HepG2 (cell line): ENCODE results near the gene HLA-B. TPM values are rescaled to one million over a fixed set of nuclear protein-coding genes. Genes with fewer than 3 reads are reported as not detected.
A peak's percentile ranks its signal among the peaks of the same experiment; 100 is the strongest.

ENCODE experiments used
- CENPX ChIP-seq: sonication (generic); formaldehyde crosslinking; IDR thresholded peaks from 2 replicates; pipeline ENCODE4 v1.9.0; 2021; ENCODE audit warnings: mild to moderate bottlenecking, missing genetic modification reagents, moderate library complexity
- EZH2 ChIP-seq: conservative IDR thresholded peaks from 2 replicates; pipeline ENCODE4 v1.6.1; 2012; ENCODE audit warnings: mild to moderate bottlenecking, low read depth, low read length, moderate library complexity
- GFI1 ChIP-seq: sonication (generic); formaldehyde crosslinking; IDR thresholded peaks from 2 replicates; pipeline ENCODE4 v1.5.0; 2020; ENCODE audit warnings: missing genetic modification reagents, mild to moderate bottlenecking, borderline replicate concordance
- NFIC ChIP-seq: IDR thresholded peaks from 2 replicates; pipeline ENCODE4 v1.6.1; 2012; ENCODE audit warnings: mild to moderate bottlenecking, low read length, inconsistent platforms
- NPAS2 ChIP-seq: sonication (generic); formaldehyde crosslinking; IDR thresholded peaks from 2 replicates; pipeline ENCODE4 v1.8.0; 2022; ENCODE audit warnings: mild to moderate bottlenecking, missing genetic modification reagents, borderline replicate concordance
- NRL ChIP-seq: sonication (generic); formaldehyde crosslinking; IDR thresholded peaks from 2 replicates; pipeline ENCODE4 v1.5.0; 2020; ENCODE audit warnings: missing genetic modification reagents, mild to moderate bottlenecking, moderate library complexity, borderline replicate concordance
- ZNF143 ChIP-seq: sonication (generic); formaldehyde crosslinking; IDR thresholded peaks from 2 replicates; pipeline ENCODE4 v1.4.0; 2020; ENCODE audit warnings: missing genetic modification reagents
- ZNF468 ChIP-seq: sonication (generic); formaldehyde crosslinking; IDR thresholded peaks from 2 replicates; pipeline ENCODE4 v1.8.0; 2022; ENCODE audit warnings: mild to moderate bottlenecking, moderate library complexity, missing genetic modification reagents
- ZNF556 ChIP-seq: sonication (generic); formaldehyde crosslinking; IDR thresholded peaks from 2 replicates; pipeline ENCODE4 v1.4.0; 2020; ENCODE audit warnings: mild to moderate bottlenecking, missing genetic modification reagents, borderline replicate concordance
- ZNF558 ChIP-seq: sonication (generic); formaldehyde crosslinking; IDR thresholded peaks from 2 replicates; pipeline ENCODE4 v1.9.0; 2022; ENCODE audit warnings: mild to moderate bottlenecking, missing genetic modification reagents, borderline replicate concordance
- ZNF563 ChIP-seq: sonication (generic); formaldehyde crosslinking; IDR thresholded peaks from 2 replicates; pipeline ENCODE4 v1.8.0; 2022; ENCODE audit warnings: mild to moderate bottlenecking, moderate library complexity, missing genetic modification reagents
- ZNF747 ChIP-seq: sonication (generic); formaldehyde crosslinking; IDR thresholded peaks from 2 replicates; pipeline ENCODE4 v1.8.1; 2023; ENCODE audit warnings: missing genetic modification reagents, mild to moderate bottlenecking, borderline replicate concordance
- ZNF75D ChIP-seq: sonication (generic); formaldehyde crosslinking; IDR thresholded peaks from 2 replicates; pipeline ENCODE4 v1.8.1; 2023; ENCODE audit warnings: missing genetic modification reagents, mild to moderate bottlenecking, borderline replicate concordance
- ZNF788 ChIP-seq: sonication (generic); formaldehyde crosslinking; IDR thresholded peaks from 2 replicates; pipeline ENCODE4 v1.5.0; 2020; ENCODE audit warnings: mild to moderate bottlenecking, missing genetic modification reagents, borderline replicate concordance
- polyA plus RNA-seq, 8 experiments: library from polyadenylated mRNA; depleted of rRNA in 3 of 8; stranded (reverse) in 7 of 8; unstranded in 1 of 8; fragments of >200 nt; fragmentation: Illumina TruSeq in 4 of 8; extraction: Trizol in 4 of 8; gene quantifications; 2 replicates each; pipeline versions ENCODE4 v1.2.1 to v1.2.3, GENCODE V29; 2011 to 2016; ENCODE audit warnings: low read depth in 4 of 8, missing spikeins in 1 of 8, mixed read lengths in 1 of 8; ENCODE audit not compliant: insufficient read depth in 1 of 8
- total RNA-seq, 5 experiments: library from RNA; depleted of rRNA; stranded (reverse); fragments of >200 nt; fragmentation: Illumina TruSeq; extraction: Trizol; gene quantifications; 2 replicates each; pipeline ENCODE4 v1.2.3, GENCODE V29; 2016; ENCODE audit warnings: low read depth in 1 of 5
- TF ChIP-seq, protein P1 (sequence below): IDR thresholded peaks from 2 replicates; pipeline ENCODE4 v1.6.1; 2016
- TF ChIP-seq, protein P2 (sequence below): sonication (generic); formaldehyde crosslinking; IDR thresholded peaks from 2 replicates; pipeline ENCODE4 v1.5.0; 2020; ENCODE audit warnings: mild to moderate bottlenecking, missing genetic modification reagents
- TF ChIP-seq, protein P3 (sequence below): sonication (generic); formaldehyde crosslinking; IDR thresholded peaks from 2 replicates; pipeline ENCODE4 v1.5.0; 2020; ENCODE audit warnings: mild to moderate bottlenecking, missing genetic modification reagents
- TF ChIP-seq, protein P4 (sequence below): sonication (generic); formaldehyde crosslinking; IDR thresholded peaks from 2 replicates; pipeline ENCODE4 v1.4.0; 2020; ENCODE audit warnings: missing genetic modification reagents
- TF ChIP-seq, protein P5 (sequence below): sonication (generic); formaldehyde crosslinking; IDR thresholded peaks from 2 replicates; pipeline ENCODE4 v1.4.0; 2020; ENCODE audit warnings: missing genetic modification reagents

Gene HLA-B
- total and polyA plus RNA-seq, 2 of the 13 experiments (the other 11 are each of a cell fraction or from before 2014, with no cell fraction given): 35.3 to 88.9 TPM

DNA sequence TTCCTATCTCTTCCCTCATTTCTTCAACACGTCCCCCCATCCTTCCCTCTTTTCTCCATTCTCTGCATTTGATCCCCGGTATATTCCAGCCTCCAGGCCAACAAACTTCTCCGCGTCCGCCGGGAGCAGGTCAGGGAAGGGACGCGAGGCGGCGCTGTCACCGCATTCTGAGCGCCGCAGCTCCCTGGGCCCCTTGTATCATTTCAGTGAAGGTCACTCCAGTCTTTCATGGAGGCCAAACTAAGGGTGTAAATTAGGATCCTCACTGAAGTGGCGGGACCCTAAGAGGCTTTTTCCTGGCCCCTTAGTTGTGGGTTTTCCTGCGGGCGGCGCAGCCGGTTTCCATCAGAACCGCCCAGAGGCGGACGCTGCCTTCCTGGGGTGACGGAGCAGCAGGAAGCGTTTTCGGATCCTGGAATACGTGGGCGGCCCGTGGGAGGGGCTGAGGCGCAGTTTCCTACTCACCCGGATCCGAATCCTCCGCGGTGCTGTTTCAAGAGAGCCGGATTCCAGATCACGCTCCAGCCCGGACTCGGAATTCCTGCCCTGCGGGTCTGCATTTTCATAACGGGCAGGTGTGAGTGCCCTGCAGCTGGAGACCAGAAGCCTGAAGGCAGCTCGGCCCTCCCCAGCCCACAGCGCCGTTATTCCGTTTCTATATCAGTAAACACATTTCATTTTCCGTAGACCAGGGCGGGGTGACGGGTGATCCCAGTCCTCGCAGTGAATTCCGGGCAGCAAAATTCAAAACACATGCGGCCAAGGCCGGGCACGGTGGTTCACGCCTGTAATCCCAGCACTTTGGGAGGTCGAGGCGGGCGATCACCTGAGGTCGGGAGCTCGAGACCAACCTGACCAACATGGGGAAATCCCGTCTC, 42.8 kb upstream of the HLA-B start (continued):
- TF ChIP-seq, protein P1, sequence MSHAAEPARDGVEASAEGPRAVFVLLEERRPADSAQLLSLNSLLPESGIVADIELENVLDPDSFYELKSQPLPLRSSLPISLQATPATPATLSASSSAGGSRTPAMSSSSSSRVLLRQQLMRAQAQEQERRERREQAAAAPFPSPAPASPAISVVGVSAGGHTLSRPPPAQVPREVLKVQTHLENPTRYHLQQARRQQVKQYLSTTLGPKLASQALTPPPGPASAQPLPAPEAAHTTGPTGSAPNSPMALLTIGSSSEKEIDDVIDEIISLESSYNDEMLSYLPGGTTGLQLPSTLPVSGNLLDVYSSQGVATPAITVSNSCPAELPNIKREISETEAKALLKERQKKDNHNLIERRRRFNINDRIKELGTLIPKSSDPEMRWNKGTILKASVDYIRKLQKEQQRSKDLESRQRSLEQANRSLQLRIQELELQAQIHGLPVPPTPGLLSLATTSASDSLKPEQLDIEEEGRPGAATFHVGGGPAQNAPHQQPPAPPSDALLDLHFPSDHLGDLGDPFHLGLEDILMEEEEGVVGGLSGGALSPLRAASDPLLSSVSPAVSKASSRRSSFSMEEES: no peak; the same call in 1 of the 2 replicates
- TF ChIP-seq ZNF558 (CRISPR knock-in tag) (0 out of 2 replicates have a peak, but pooled peaks have one; percentile 43), ZNF563 (no peak; the same call in 1 of the 2 replicates), CENPX (CRISPR knock-in tag) (no peak), NPAS2 (CRISPR knock-in tag) (no peak), EZH2 (no peak), ZNF788 (CRISPR knock-in tag) (peak; percentile 31; the same call in 1 of the 2 replicates), GFI1 (CRISPR knock-in tag) (peak; percentile 34; the same call in 1 of the 2 replicates), NRL (peak; percentile 86), ZNF75D (CRISPR knock-in tag) (no peak), ZNF747 (CRISPR knock-in tag) (peak; percentile 63; the same call in 1 of the 2 replicates), ZNF143 (no peak), ZNF468 (CRISPR knock-in tag) (no peak), ZNF556 (CRISPR knock-in tag) (no peak), NFIC (no peak)
- TF ChIP-seq, protein P2, sequence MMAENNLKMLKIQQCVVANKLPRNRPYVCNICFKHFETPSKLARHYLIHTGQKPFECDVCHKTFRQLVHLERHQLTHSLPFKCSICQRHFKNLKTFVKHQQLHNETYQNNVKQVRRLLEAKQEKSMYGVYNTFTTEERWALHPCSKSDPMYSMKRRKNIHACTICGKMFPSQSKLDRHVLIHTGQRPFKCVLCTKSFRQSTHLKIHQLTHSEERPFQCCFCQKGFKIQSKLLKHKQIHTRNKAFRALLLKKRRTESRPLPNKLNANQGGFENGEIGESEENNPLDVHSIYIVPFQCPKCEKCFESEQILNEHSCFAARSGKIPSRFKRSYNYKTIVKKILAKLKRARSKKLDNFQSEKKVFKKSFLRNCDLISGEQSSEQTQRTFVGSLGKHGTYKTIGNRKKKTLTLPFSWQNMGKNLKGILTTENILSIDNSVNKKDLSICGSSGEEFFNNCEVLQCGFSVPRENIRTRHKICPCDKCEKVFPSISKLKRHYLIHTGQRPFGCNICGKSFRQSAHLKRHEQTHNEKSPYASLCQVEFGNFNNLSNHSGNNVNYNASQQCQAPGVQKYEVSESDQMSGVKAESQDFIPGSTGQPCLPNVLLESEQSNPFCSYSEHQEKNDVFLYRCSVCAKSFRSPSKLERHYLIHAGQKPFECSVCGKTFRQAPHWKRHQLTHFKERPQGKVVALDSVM (CRISPR knock-in tag): no peak; the same call in 1 of the 2 replicates
- TF ChIP-seq, protein P3, sequence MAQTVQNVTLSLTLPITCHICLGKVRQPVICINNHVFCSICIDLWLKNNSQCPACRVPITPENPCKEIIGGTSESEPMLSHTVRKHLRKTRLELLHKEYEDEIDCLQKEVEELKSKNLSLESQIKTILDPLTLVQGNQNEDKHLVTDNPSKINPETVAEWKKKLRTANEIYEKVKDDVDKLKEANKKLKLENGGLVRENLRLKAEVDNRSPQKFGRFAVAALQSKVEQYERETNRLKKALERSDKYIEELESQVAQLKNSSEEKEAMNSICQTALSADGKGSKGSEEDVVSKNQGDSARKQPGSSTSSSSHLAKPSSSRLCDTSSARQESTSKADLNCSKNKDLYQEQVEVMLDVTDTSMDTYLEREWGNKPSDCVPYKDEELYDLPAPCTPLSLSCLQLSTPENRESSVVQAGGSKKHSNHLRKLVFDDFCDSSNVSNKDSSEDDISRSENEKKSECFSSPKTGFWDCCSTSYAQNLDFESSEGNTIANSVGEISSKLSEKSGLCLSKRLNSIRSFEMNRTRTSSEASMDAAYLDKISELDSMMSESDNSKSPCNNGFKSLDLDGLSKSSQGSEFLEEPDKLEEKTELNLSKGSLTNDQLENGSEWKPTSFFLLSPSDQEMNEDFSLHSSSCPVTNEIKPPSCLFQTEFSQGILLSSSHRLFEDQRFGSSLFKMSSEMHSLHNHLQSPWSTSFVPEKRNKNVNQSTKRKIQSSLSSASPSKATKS (CRISPR knock-in tag): no peak
- TF ChIP-seq, protein P4, sequence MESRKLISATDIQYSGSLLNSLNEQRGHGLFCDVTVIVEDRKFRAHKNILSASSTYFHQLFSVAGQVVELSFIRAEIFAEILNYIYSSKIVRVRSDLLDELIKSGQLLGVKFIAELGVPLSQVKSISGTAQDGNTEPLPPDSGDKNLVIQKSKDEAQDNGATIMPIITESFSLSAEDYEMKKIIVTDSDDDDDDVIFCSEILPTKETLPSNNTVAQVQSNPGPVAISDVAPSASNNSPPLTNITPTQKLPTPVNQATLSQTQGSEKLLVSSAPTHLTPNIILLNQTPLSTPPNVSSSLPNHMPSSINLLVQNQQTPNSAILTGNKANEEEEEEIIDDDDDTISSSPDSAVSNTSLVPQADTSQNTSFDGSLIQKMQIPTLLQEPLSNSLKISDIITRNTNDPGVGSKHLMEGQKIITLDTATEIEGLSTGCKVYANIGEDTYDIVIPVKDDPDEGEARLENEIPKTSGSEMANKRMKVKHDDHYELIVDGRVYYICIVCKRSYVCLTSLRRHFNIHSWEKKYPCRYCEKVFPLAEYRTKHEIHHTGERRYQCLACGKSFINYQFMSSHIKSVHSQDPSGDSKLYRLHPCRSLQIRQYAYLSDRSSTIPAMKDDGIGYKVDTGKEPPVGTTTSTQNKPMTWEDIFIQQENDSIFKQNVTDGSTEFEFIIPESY (CRISPR knock-in tag): peak; percentile 78
- TF ChIP-seq, protein P5, sequence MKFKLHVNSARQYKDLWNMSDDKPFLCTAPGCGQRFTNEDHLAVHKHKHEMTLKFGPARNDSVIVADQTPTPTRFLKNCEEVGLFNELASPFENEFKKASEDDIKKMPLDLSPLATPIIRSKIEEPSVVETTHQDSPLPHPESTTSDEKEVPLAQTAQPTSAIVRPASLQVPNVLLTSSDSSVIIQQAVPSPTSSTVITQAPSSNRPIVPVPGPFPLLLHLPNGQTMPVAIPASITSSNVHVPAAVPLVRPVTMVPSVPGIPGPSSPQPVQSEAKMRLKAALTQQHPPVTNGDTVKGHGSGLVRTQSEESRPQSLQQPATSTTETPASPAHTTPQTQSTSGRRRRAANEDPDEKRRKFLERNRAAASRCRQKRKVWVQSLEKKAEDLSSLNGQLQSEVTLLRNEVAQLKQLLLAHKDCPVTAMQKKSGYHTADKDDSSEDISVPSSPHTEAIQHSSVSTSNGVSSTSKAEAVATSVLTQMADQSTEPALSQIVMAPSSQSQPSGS (CRISPR knock-in tag): no peak
